GM06990 (cell line): ENCODE results near the gene LRP1.

Experiments
- DNase-seq: peaks from one replicate; pipeline ENCODE4 v3.0.0-alpha.2; 2011; ENCODE audit not compliant: insufficient read length; ENCODE audit errors: extremely low read depth
- H3K27me3 ChIP-seq: replicated peaks from 2 replicates; pipeline ENCODE4 v1.6.0; 2011; ENCODE audit warnings: low read length; ENCODE audit not compliant: control insufficient read depth, insufficient read depth
- H3K36me3 ChIP-seq: 2 replicates; pipeline ENCODE4 v1.5.1; 2011; ENCODE audit warnings: low read length; ENCODE audit not compliant: control insufficient read depth, insufficient read depth
- H3K4me3 ChIP-seq: replicated peaks from 2 replicates; pipeline ENCODE4 v1.5.1; 2011; ENCODE audit warnings: low read depth, mild to moderate bottlenecking, control low read depth, low read length
- CTCF ChIP-seq: IDR thresholded peaks from 2 replicates; pipeline ENCODE4 v1.5.1; 2011; ENCODE audit warnings: low read length, control low read depth, mild to moderate bottlenecking, inconsistent platforms; ENCODE audit not compliant: insufficient read depth, poor library complexity, severe bottlenecking

The LRP1 gene

GRCh38 chr12:57109207-57110103 lies 18.8 kb upstream of the LRP1 start:
- Histone ChIP-seq H3K27me3 (no peaks in the 10 kb centered on the region), H3K4me3 (peak overlapping the region; percentile 74), H3K36me3 (peaks cover 37% of the 10 kb centered on the region)
- TF ChIP-seq CTCF, result no peak
- no peak for DNase-seq

- H3K36me3 ChIP-seq, result peaks cover 30% of the 10 kb centered on the region
- peak; percentile 81 for DNase-seq
- no peak for TF ChIP-seq CTCF
- no peaks in the 10 kb centered on the region for H3K27me3 ChIP-seq
- peak overlapping the region; percentile 74 for H3K4me3 ChIP-seq
Measured at GRCh38 chr12:57110104-57111030, 17.9 kb upstream of the LRP1 start.

GRCh38 chr12:57111031-57111734 lies 17.1 kb upstream of the LRP1 start, which contains the start of gene STAT6:
STAT6 (minus strand) TSS chr12:57111362; CDS start chr12:57108278, 3,084 bp downstream.
- peak; percentile 80 for DNase-seq
- H3K27me3 ChIP-seq, result no peaks in the 10 kb centered on the region
- no peak for TF ChIP-seq CTCF
- peaks cover 23% of the 10 kb centered on the region for H3K36me3 ChIP-seq
- peak within 1 kb of the TSS; percentile 74 for H3K4me3 ChIP-seq

- Histone ChIP-seq H3K36me3 (peaks cover 8% of the 10 kb centered on the region), H3K27me3 (no peaks in the 10 kb centered on the region), H3K4me3 (peak overlapping the region; percentile 74)
- DNase-seq, result no peak
- peak; percentile 75 for TF ChIP-seq CTCF
Measured at GRCh38 chr12:57112492-57113294, 15.6 kb upstream of the LRP1 start.

GRCh38 chr12:57116580-57117281 lies 11.6 kb upstream of the LRP1 start:
- no peak for TF ChIP-seq CTCF

More at GRCh38 chr12:57116580-57117281, 11.6 kb upstream of the LRP1 start:
- no peak for DNase-seq
- no peaks in the 10 kb centered on the region for H3K27me3 ChIP-seq
- H3K36me3 ChIP-seq, result no peaks in the 10 kb centered on the region
- no peak overlapping the region for H3K4me3 ChIP-seq
